Aorta (tissue), 5 donors: Measurements from ENCODE around the gene FAM200C. TPM values are rescaled to one million over a fixed set of nuclear protein-coding genes. Genes with fewer than 3 reads are reported as not detected.
"Not testable (repeated sequence)": the region's sequence is repeated elsewhere in the genome, so short reads cannot be mapped to it uniquely, and the experiment has no call there.

Experiments used
- ATAC-seq: fragments of 200-7000 bp; cut with Tn5 transposase; one replicate; pipeline ENCODE4 v1.9.1; 2022; ENCODE audit warnings: moderate library complexity; ENCODE audit not compliant: low FRiP score
- DNase-seq, 2 donors: peaks; one replicate each; pipeline ENCODE4 v3.0.0-alpha.2; 2020
- H3K27ac ChIP-seq, 2 donors: one replicate each; pipeline ENCODE4 v1.5.1; 2013; ENCODE audit warnings: low read length in 2 of 2, mild to moderate bottlenecking in 2 of 2, moderate library complexity in 2 of 2, control low read depth in 1 of 2, inconsistent platforms in 1 of 2, low read depth in 1 of 2
- H3K27me3 ChIP-seq, 2 donors: one replicate each; pipeline ENCODE4 v1.6.1; 2013; ENCODE audit warnings: control low read depth in 1 of 2, low read length in 1 of 2, mild to moderate bottlenecking in 1 of 2, moderate library complexity in 1 of 2; ENCODE audit not compliant: insufficient read depth in 2 of 2, control insufficient read depth in 1 of 2
- H3K36me3 ChIP-seq, 2 donors: one replicate each; pipeline ENCODE4 v1.6.1; 2013; ENCODE audit warnings: control low read depth in 1 of 2, low read length in 1 of 2, mild to moderate bottlenecking in 1 of 2; ENCODE audit not compliant: insufficient read depth in 2 of 2, control insufficient read depth in 1 of 2
- H3K4me1 ChIP-seq, 2 donors: one replicate each; pipeline ENCODE4 v1.6.1; 2013; ENCODE audit warnings: low read length in 2 of 2, control low read depth in 1 of 2, mild to moderate bottlenecking in 1 of 2, moderate library complexity in 1 of 2; ENCODE audit not compliant: insufficient read depth in 2 of 2, control insufficient read depth in 1 of 2
- H3K4me3 ChIP-seq, 2 donors: one replicate each; pipeline ENCODE4 v1.5.1; 2013; ENCODE audit warnings: low read length in 2 of 2, control low read depth in 1 of 2, mild to moderate bottlenecking in 1 of 2
- H3K9me3 ChIP-seq: one replicate; pipeline ENCODE4 v1.6.1; 2013; ENCODE audit warnings: mild to moderate bottlenecking, low read length; ENCODE audit not compliant: control insufficient read depth
- WGBS, 2 donors: extraction: QIAGEN DNeasy Blood & Tissue Kit; methylation state at CpG; one replicate each; pipeline ENCODE4 v1.1.7; 2013; 5-methylcytosine and 5-hydroxymethylcytosine counted together
- intact Hi-C, 2 donors: fragments of 100-400 bp; cut with DNase I; formaldehyde crosslinking; loops; one replicate each; pipeline versions ENCODE4 v1.14.2 to v1.15.0; 2022
- polyA plus RNA-seq, 2 donors: library from polyadenylated mRNA; stranded (reverse); fragments of 200-250 nt; gene quantifications; one replicate each; pipeline ENCODE4 v1.2.3, GENCODE V29; 2013
- total RNA-seq, 2 donors: library from RNA; stranded (reverse); fragmentation: NEBNext Ultra II Directional; extraction: Animal tissue kit (Norgen Biotek cat#: 25700); gene quantifications; one replicate each; pipeline ENCODE4 v1.2.1, GENCODE V29; 2021
- donor health status: healthy with polysubstance abuse.
- donor health status: Bipolar disorder and iron deficiency.
- donor health status: DM: no; HTN: no; CAD: no.
- donor health status: DM: no; HTN: no; CAD: no.
- donor health status: DM: yes; HTN: yes; CAD: no.

The FAM200C gene
- total and polyA plus RNA-seq, 4 donors, result 3.5 to 8.2 (median 5.7) TPM

- WGBS, 2 donors, result 0 to 1% methylated on average over 11 of the region's 11 CpGs
- intact Hi-C loops, result loop anchor here in 1 of 2 donors (2.0 kb wide), 1 partner anchor 70 kb away; no protein-coding TSS in a partner anchor
- no peak overlapping the region for H3K27ac ChIP-seq
These were observed 39.3 kb upstream of the FAM200C start for GRCh38 chr5:160439205-160439600.

GRCh38 chr5:160438316-160439204 is 38.7 kb upstream of the FAM200C start:
- Histone ChIP-seq H3K27me3 (no peaks in the 10 kb centered on the region), H3K4me1 (no peaks in the 10 kb centered on the region), H3K9me3 (no peaks in the 10 kb centered on the region), H3K36me3 (no peaks in the 10 kb centered on the region), H3K4me3 (peak overlapping the region; percentile 2 to 21), H3K27ac (no peak overlapping the region)
- intact Hi-C loops, result loop anchor here in 1 of 2 donors (2.0 kb wide), 1 partner anchor 70 kb away; no protein-coding TSS in a partner anchor
- WGBS, 2 donors, result 2 to 4% methylated on average over 18 of the region's 18 CpGs
- ATAC-seq (peak; percentile 83), DNase-seq (no peak)

More at GRCh38 chr5:160439205-160439600, 39.3 kb upstream of the FAM200C start:
- Histone ChIP-seq H3K4me3 (peak overlapping the region; percentile 2 to 21), H3K36me3 (no peaks in the 10 kb centered on the region), H3K27me3 (no peaks in the 10 kb centered on the region), H3K4me1 (no peaks in the 10 kb centered on the region), H3K9me3 (no peaks in the 10 kb centered on the region)
- ATAC-seq, result peak; percentile 92
- peak; percentile 90 to 95 for DNase-seq

GRCh38 chr5:160437271-160437670 is 37.4 kb upstream of the FAM200C start:
- no peak for DNase-seq
- H3K27me3 ChIP-seq, result no peaks in the 10 kb centered on the region
- no peaks in the 10 kb centered on the region for H3K36me3 ChIP-seq
- H3K27ac ChIP-seq, result no peak overlapping the region
- H3K9me3 ChIP-seq, result no peaks in the 10 kb centered on the region
- no peaks in the 10 kb centered on the region for H3K4me1 ChIP-seq
- no peak for ATAC-seq
- intact Hi-C loops, result no loop called here
- no peak overlapping the region for H3K4me3 ChIP-seq

GRCh38 chr5:160436661-160437060 is 36.8 kb upstream of the FAM200C start:
- H3K4me3 ChIP-seq, H3K4me1 ChIP-seq, H3K9me3 ChIP-seq, H3K36me3 ChIP-seq, H3K27me3 ChIP-seq, H3K27ac ChIP-seq, DNase-seq, intact Hi-C loops, ATAC-seq: not testable (repeated sequence)
- 50 to 59% methylated on average over 6 of the region's 6 CpGs for WGBS, 2 donors

- no peak overlapping the region for H3K27ac ChIP-seq
- no peaks in the 10 kb centered on the region for H3K36me3 ChIP-seq
- ATAC-seq, result no peak
- 88 to 92% methylated on average over 4 of the region's 4 CpGs for WGBS, 2 donors
- intact Hi-C loops, result no loop called here
- DNase-seq, result no peak
- no peaks in the 10 kb centered on the region for H3K9me3 ChIP-seq
- H3K4me1 ChIP-seq, result no peaks in the 10 kb centered on the region
- no peak overlapping the region for H3K4me3 ChIP-seq
- no peaks in the 10 kb centered on the region for H3K27me3 ChIP-seq
These were observed 36.2 kb upstream of the FAM200C start for GRCh38 chr5:160436017-160436416.

- H3K27ac ChIP-seq, result no peak overlapping the region
- 91 to 93% methylated on average over 1 of the region's 1 CpG for WGBS, 2 donors
- H3K27me3 ChIP-seq, result no peaks in the 10 kb centered on the region
- H3K36me3 ChIP-seq, result no peaks in the 10 kb centered on the region
- no peak overlapping the region for H3K4me3 ChIP-seq
- intact Hi-C loops, result no loop called here
- no peaks in the 10 kb centered on the region for H3K9me3 ChIP-seq
- DNase-seq (no peak), ATAC-seq (no peak)
- no peaks in the 10 kb centered on the region for H3K4me1 ChIP-seq
These were observed 35.7 kb upstream of the FAM200C start for GRCh38 chr5:160435532-160435931.

- WGBS, 2 donors, result 71 to 73% methylated on average over 9 of the region's 9 CpGs
- no peak for ATAC-seq
These were observed 34.2 kb upstream of the FAM200C start for GRCh38 chr5:160434022-160434531.

GRCh38 chr5:160432787-160433186 is 32.9 kb upstream of the FAM200C start:
- H3K27ac ChIP-seq, result no peak overlapping the region
- 92 to 94% methylated on average over 7 of the region's 7 CpGs for WGBS, 2 donors
- no peak for DNase-seq
- no peaks in the 10 kb centered on the region for H3K4me1 ChIP-seq
- H3K27me3 ChIP-seq, result no peaks in the 10 kb centered on the region
- intact Hi-C loops, result no loop called here
- no peak overlapping the region for H3K4me3 ChIP-seq
- ATAC-seq, result no peak
- no peaks in the 10 kb centered on the region for H3K9me3 ChIP-seq
- no peaks in the 10 kb centered on the region for H3K36me3 ChIP-seq

More at GRCh38 chr5:160434022-160434531, 34.2 kb upstream of the FAM200C start:
- DNase-seq, result no peak
- intact Hi-C loops, result no loop called here
- H3K4me3 ChIP-seq, result no peak overlapping the region
- no peaks in the 10 kb centered on the region for H3K27me3 ChIP-seq
- H3K36me3 ChIP-seq, result no peaks in the 10 kb centered on the region
- H3K9me3 ChIP-seq, result no peaks in the 10 kb centered on the region
- no peak overlapping the region for H3K27ac ChIP-seq
- H3K4me1 ChIP-seq, result no peaks in the 10 kb centered on the region

- no peaks in the 10 kb centered on the region for H3K9me3 ChIP-seq
- intact Hi-C loops, result no loop called here
- ATAC-seq (no peak), DNase-seq (no peak)
- H3K27ac ChIP-seq, result no peak overlapping the region
- H3K36me3 ChIP-seq, result no peaks in the 10 kb centered on the region
- 93 to 97% methylated on average over 4 of the region's 4 CpGs for WGBS, 2 donors
- H3K27me3 ChIP-seq, result no peaks in the 10 kb centered on the region
- H3K4me1 ChIP-seq, result no peaks in the 10 kb centered on the region
- H3K4me3 ChIP-seq, result no peak overlapping the region
These were observed 32.3 kb upstream of the FAM200C start for GRCh38 chr5:160432196-160432595.
